ENCODE data around the gene CFAP97. TPM values are rescaled to one million over a fixed set of nuclear protein-coding genes. Genes with fewer than 3 reads are reported as not detected.

CFAP97 gene
- total and polyA plus RNA-seq, 2 donors (not counting 1 experiment from before 2014, with no cell fraction given) = 11.3 to 32.0 TPM

GRCh38 chr4:185235119-185235842, 31.5 kb upstream of the CFAP97 start:
- H3K4me2 ChIP-seq (replicated peaks; ENCODE audit: low read depth, low read length, poor library complexity, severe bottlenecking) = no peak overlapping the region
- H3K9me3 ChIP-seq (ENCODE audit: control extremely low read depth in 1 of 3, control insufficient read depth in 2 of 3, insufficient read depth in 1 of 3, low read length in 2 of 3) = peaks cover 0 to 2% (median 0%) of the 10 kb centered on the region in 3 donors
- H4K20me1 ChIP-seq (ENCODE audit: control insufficient read depth, insufficient read depth, low read length, poor library complexity, severe bottlenecking) = peaks cover 45% of the 10 kb centered on the region
- no peak overlapping the region for H3K27ac ChIP-seq (ENCODE audit: low read length in 2 of 2)
- DNase-seq (no peak), ATAC-seq (ENCODE audit: low read depth) (no peak)
- H3K9ac ChIP-seq (ENCODE audit: low read length) = no peak overlapping the region
- WGBS (ENCODE audit: insufficient coverage) = 95% methylated on average over 2 of the region's 7 CpGs
- ChIA-PET CTCF (interaction anchor here (1.1 kb wide), 1 partner anchor 19 kb away, joined by 3 read pairs; no protein-coding TSS in a partner anchor), POLR2A (interaction anchor here (0.6 kb wide), 1 partner anchor 28 kb away, joined by 3 read pairs; no protein-coding TSS in a partner anchor)
- TF ChIP-seq, protein P1, sequence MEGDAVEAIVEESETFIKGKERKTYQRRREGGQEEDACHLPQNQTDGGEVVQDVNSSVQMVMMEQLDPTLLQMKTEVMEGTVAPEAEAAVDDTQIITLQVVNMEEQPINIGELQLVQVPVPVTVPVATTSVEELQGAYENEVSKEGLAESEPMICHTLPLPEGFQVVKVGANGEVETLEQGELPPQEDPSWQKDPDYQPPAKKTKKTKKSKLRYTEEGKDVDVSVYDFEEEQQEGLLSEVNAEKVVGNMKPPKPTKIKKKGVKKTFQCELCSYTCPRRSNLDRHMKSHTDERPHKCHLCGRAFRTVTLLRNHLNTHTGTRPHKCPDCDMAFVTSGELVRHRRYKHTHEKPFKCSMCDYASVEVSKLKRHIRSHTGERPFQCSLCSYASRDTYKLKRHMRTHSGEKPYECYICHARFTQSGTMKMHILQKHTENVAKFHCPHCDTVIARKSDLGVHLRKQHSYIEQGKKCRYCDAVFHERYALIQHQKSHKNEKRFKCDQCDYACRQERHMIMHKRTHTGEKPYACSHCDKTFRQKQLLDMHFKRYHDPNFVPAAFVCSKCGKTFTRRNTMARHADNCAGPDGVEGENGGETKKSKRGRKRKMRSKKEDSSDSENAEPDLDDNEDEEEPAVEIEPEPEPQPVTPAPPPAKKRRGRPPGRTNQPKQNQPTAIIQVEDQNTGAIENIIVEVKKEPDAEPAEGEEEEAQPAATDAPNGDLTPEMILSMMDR (IDR thresholded peaks at IDR 0.05) = no peak
- TF ChIP-seq EZH2 (IDR thresholded peaks at IDR 0.05; ENCODE audit: borderline replicate concordance, insufficient read depth, low read depth, low read length, poor library complexity, severe bottlenecking) = no peak
- no peak overlapping the region for H2AFZ ChIP-seq (ENCODE audit: insufficient read depth, low read depth, low read length, poor library complexity, severe bottlenecking)
- intact Hi-C loops (cut with micrococcal nuclease) = no loop called here
- no peak overlapping the region for H3K4me3 Mint-ChIP-seq
- peaks cover 90% of the 10 kb centered on the region for H3K79me2 ChIP-seq (ENCODE audit: control insufficient read depth, insufficient read depth, low read length)
- H3K27me3 ChIP-seq (replicated peaks in 1 of 4; ENCODE audit: control extremely low read depth in 1 of 4, control insufficient read depth in 3 of 4, insufficient read depth in 4 of 4, low read length in 3 of 4) = no peaks in the 10 kb centered on the region
- no peak overlapping the region for H3K4me3 ChIP-seq (ENCODE audit: control extremely low read depth in 1 of 5, extremely low read depth in 1 of 5, insufficient read depth in 1 of 5, low read depth in 2 of 5, low read length in 4 of 5)
- no peaks in the 10 kb centered on the region for H3K4me1 ChIP-seq (ENCODE audit: control insufficient read depth in 2 of 2, insufficient read depth in 2 of 2, low read length in 2 of 2)
- no peaks in the 10 kb centered on the region for H3K36me3 ChIP-seq (replicated peaks in 1 of 2; ENCODE audit: control extremely low read depth in 1 of 2, control insufficient read depth in 1 of 2, extremely low read depth in 1 of 2, insufficient read depth in 2 of 2, low read length in 1 of 2)
- no peaks in the 10 kb centered on the region for H3K27me3 Mint-ChIP-seq
- H3K27ac Mint-ChIP-seq = no peak overlapping the region
- no peaks in the 10 kb centered on the region for H3K9me3 Mint-ChIP-seq (ENCODE audit: insufficient read depth)
- peaks cover 37% of the 10 kb centered on the region for H3K4me1 Mint-ChIP-seq

DNA sequence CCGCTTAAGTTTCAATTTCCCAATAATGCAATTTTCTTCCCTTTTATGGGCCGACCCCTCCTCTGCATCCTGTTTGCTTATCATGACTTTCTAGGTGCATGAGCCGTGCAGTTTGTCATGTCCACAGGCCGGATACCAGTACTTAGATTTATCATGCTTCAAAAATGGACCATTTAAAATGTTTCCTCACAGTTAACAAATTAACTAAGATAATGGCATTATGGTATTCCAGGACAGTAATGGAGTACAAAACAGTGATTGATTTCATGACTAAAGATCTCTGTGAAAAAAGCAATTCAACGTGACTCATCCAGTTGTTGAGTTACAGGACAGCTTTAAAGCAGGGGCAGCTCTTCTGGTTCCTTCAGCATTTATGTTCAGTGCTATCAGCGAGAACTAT, 28.6 kb upstream of the CFAP97 start:
- Histone ChIP-seq H3K27me3 (replicated peaks in 1 of 4; ENCODE audit: control extremely low read depth in 1 of 4, control insufficient read depth in 3 of 4, insufficient read depth in 4 of 4, low read length in 3 of 4) (no peaks in the 10 kb centered on the region), H2AFZ (ENCODE audit: insufficient read depth, low read depth, low read length, poor library complexity, severe bottlenecking) (no peak overlapping the region), H3K27ac (ENCODE audit: low read length in 2 of 2) (no peak overlapping the region), H3K4me3 (ENCODE audit: control extremely low read depth in 1 of 5, extremely low read depth in 1 of 5, insufficient read depth in 1 of 5, low read depth in 2 of 5, low read length in 4 of 5) (no peak overlapping the region), H3K9me3 (ENCODE audit: control extremely low read depth in 1 of 3, control insufficient read depth in 2 of 3, insufficient read depth in 1 of 3, low read length in 2 of 3) (no peaks in the 10 kb centered on the region), H3K36me3 (replicated peaks in 1 of 2; ENCODE audit: control extremely low read depth in 1 of 2, control insufficient read depth in 1 of 2, extremely low read depth in 1 of 2, insufficient read depth in 2 of 2, low read length in 1 of 2) (no peaks in the 10 kb centered on the region), H3K79me2 (ENCODE audit: control insufficient read depth, insufficient read depth, low read length) (peaks cover 97% of the 10 kb centered on the region), H3K4me2 (replicated peaks; ENCODE audit: low read depth, low read length, poor library complexity, severe bottlenecking) (no peak overlapping the region), H3K9ac (ENCODE audit: low read length) (no peak overlapping the region), H3K4me1 (ENCODE audit: control insufficient read depth in 2 of 2, insufficient read depth in 2 of 2, low read length in 2 of 2) (peaks cover under 1 to 2% of the 10 kb centered on the region in 2 donors), H4K20me1 (ENCODE audit: control insufficient read depth, insufficient read depth, low read length, poor library complexity, severe bottlenecking) (peaks cover 49% of the 10 kb centered on the region)
- WGBS (ENCODE audit: insufficient coverage) = 83% methylated on average over 2 of the region's 6 CpGs
- ATAC-seq (ENCODE audit: low read depth) (no peak), DNase-seq (no peak)
- Mint-ChIP-seq H3K27ac (no peak overlapping the region), H3K4me3 (no peak overlapping the region), H3K4me1 (peaks cover 31% of the 10 kb centered on the region), H3K27me3 (no peaks in the 10 kb centered on the region), H3K9me3 (ENCODE audit: insufficient read depth) (no peaks in the 10 kb centered on the region)
- ChIA-PET POLR2A (no interaction called here), CTCF (no interaction called here)
- TF ChIP-seq, protein P1 (IDR thresholded peaks at IDR 0.05) = no peak
- no peak for TF ChIP-seq EZH2 (IDR thresholded peaks at IDR 0.05; ENCODE audit: borderline replicate concordance, insufficient read depth, low read depth, low read length, poor library complexity, severe bottlenecking)
- intact Hi-C loops (cut with micrococcal nuclease) = no loop called here
